Testis (tissue), 2 donors: Measurements from ENCODE around the gene KIAA0753.

Experiments
- CTCF ChIP-seq, 3 experiments: fragments of 450-650 bp in 2 of 3; fragments of 200-600 bp in 1 of 3; sonication (generic) in 1 of 3; IDR thresholded peaks; one replicate each; pipeline ENCODE4 v1.5.1; 2016 to 2019; ENCODE audit warnings: antibody characterized with exemption in 3 of 3, mild to moderate bottlenecking in 2 of 3, moderate library complexity in 1 of 3
- POLR2A ChIP-seq: fragments of 450-650 bp; IDR thresholded peaks from one replicate; pipeline ENCODE4 v1.6.1; 2017; ENCODE audit warnings: antibody characterized with exemption, mild to moderate bottlenecking, moderate library complexity

GRCh38 chr17:6670999-6671398, 30.5 kb upstream of the KIAA0753 start:
- TF ChIP-seq CTCF (IDR thresholded peaks at IDR 0.05) (no peak), POLR2A (no peak)
